VCaP (cell line): ENCODE measurements around the gene ZFHX3.

Experiments used
- H3K27ac ChIP-seq: fragments of 450-650 bp; 2 replicates; pipeline ENCODE4 v1.5.1; 2017
- TF ChIP-seq, protein P1 (sequence below): fragments of 450-650 bp; conservative IDR thresholded peaks from 2 replicates; pipeline ENCODE4 v1.5.1; 2017; ENCODE audit warnings: mild to moderate bottlenecking, moderate library complexity

The ZFHX3 gene, protein sequence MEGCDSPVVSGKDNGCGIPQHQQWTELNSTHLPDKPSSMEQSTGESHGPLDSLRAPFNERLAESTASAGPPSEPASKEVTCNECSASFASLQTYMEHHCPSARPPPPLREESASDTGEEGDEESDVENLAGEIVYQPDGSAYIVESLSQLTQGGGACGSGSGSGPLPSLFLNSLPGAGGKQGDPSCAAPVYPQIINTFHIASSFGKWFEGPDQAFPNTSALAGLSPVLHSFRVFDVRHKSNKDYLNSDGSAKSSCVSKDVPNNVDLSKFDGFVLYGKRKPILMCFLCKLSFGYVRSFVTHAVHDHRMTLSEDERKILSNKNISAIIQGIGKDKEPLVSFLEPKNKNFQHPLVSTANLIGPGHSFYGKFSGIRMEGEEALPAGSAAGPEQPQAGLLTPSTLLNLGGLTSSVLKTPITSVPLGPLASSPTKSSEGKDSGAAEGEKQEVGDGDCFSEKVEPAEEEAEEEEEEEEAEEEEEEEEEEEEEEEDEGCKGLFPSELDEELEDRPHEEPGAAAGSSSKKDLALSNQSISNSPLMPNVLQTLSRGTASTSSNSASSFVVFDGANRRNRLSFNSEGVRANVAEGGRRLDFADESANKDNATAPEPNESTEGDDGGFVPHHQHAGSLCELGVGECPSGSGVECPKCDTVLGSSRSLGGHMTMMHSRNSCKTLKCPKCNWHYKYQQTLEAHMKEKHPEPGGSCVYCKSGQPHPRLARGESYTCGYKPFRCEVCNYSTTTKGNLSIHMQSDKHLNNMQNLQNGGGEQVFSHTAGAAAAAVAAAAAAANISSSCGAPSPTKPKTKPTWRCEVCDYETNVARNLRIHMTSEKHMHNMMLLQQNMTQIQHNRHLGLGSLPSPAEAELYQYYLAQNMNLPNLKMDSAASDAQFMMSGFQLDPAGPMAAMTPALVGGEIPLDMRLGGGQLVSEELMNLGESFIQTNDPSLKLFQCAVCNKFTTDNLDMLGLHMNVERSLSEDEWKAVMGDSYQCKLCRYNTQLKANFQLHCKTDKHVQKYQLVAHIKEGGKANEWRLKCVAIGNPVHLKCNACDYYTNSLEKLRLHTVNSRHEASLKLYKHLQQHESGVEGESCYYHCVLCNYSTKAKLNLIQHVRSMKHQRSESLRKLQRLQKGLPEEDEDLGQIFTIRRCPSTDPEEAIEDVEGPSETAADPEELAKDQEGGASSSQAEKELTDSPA (N-terminal part only)

DNA sequence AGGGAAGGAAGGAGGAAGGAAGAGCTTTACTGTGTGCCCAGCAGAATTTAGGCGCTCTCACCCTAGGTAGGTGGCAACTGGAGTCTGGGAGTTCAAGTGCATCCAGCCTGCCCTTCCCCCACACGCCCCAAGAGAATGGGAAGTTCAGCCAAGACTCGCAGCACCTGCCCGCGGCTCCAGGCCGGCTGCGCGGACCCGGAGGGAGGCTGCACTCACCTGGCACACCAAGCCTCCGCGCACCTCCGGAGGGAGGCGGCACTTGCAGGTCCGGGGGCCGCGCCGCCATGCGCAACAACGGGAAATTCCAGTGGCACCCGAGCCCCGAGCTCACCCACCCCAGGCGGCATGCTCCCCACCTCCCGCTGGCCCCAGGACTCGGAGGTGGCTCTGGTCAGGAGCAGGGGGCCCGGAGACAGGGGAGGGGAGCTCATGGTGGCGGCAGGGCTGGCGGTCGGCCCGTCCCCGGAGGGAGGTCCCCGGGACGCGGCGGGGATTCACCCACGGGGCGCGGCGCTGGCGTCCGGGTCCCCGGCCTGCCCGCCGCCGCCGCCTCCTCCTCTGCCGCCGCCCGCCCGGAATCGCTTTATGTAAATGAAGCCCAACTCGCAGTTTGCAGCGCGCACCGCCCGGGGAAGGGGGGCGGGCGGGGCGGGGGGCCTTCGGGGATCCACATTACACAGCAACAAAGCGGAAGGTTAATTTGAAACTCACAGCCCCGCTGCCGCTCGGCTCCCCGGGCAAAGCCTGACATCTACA lies at the start of gene ZFHX3:
TSS of gene ZFHX3 (minus strand) at position 593 of the 756 bp plus-strand sequence. CDS start 87,983 bp downstream, outside the sequence.
- TF ChIP-seq, protein P1, sequence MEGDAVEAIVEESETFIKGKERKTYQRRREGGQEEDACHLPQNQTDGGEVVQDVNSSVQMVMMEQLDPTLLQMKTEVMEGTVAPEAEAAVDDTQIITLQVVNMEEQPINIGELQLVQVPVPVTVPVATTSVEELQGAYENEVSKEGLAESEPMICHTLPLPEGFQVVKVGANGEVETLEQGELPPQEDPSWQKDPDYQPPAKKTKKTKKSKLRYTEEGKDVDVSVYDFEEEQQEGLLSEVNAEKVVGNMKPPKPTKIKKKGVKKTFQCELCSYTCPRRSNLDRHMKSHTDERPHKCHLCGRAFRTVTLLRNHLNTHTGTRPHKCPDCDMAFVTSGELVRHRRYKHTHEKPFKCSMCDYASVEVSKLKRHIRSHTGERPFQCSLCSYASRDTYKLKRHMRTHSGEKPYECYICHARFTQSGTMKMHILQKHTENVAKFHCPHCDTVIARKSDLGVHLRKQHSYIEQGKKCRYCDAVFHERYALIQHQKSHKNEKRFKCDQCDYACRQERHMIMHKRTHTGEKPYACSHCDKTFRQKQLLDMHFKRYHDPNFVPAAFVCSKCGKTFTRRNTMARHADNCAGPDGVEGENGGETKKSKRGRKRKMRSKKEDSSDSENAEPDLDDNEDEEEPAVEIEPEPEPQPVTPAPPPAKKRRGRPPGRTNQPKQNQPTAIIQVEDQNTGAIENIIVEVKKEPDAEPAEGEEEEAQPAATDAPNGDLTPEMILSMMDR: 0 out of 2 replicates have a peak, but pooled peaks have one; percentile 17
- peak within 1 kb of the TSS; percentile 97 for H3K27ac ChIP-seq

DNA sequence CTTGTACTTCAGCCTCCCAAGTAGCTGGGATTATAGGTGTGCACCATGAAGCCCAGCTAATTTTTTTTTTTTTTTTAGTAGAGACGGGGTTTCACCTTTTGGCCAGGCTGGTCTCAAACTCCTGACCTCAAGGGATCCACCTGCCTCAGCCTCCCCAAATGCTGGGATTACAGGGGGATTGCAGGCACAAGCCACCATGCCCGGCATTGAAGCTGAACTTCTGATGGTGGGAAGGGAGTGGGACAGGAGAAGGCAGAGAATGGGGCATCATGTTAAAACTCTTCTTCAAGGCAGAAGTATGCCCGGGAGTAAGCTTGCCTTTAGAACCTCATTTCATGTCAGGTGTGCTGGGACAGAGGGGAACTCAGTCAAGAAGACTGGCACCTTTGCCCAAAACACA lies 48.6 kb upstream of the ZFHX3 start:
- peak overlapping the region; percentile 48 for H3K27ac ChIP-seq
- TF ChIP-seq, protein P1: no peak

DNA sequence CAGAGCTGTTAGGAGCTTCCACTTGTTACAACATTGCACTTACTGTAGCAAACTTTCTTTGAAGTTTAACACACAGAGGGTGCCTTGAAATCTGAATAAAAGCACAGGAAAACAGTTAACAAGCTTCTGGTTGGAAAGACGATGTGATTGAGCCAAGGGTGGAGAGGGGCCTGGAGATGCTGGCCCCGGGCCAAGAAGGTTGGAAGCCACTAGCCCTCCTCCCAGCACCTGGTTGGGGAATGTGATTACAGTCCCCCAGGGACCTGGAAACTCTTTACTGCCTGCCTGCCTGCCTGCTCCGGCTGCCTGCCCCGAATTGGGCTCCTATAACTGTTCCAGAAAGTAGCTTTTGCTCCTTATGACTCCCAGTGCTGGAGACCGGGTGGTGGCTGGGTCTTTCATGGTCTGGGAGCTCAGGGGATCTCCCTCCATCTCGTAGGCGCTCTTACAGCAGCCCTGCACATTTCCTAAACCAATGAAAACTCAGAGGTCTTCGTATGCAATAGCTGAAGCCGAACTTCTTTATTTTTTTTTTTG lies 48.0 kb upstream of the ZFHX3 start:
- TF ChIP-seq, protein P1: no peak
- peak overlapping the region; percentile 48 for H3K27ac ChIP-seq

DNA sequence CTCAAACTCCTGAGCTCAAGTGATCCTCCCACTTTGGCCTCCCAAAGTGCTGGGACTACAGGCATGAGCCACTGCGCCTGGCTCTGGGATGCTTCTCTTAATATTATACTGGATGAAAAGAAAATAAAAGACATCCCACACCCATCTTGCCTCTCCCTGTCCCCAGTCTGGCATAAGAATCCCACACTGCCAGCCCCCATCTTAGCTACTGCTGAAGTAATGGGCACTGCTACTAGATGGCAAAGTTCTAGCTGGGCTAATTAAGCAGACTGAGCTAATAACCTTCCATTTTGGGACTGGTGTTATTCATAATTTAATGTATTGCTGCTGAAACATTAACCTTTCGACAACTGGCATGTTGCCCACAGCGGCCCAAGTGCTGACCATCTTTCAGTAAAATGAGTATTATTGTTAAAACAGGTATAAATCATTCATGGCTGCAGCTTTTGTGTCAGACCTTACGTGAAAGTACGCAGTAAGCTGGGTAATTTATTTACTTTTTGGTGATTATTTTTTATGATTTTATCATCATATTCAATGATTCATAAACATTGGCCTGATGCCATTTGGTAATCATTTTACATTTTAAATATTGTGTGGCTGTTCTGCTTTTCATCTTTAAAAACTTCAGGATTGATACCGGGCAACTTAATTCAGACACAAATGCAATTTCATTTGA lies 47.4 kb upstream of the ZFHX3 start:
- TF ChIP-seq, protein P1: no peak
- peak overlapping the region; percentile 48 for H3K27ac ChIP-seq

DNA sequence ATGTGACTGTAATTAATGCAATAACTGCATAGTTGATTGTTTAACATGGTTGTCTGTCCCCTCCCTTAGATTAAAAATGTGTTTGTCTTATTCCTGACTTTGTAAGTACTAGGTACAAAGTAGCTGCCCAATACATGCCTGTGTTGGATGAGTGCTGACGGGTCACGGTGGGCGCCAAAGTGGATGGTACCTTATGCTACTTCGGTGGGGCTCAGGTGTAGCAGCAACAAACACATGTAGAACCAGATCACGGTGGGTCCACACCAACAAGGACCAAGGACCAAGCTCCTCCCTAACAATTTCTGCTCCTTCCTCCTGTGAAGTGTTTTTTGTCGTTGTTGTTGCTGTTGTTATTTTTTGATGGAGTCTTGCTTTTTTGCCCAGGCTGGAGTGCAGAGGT lies 46.4 kb upstream of the ZFHX3 start:
- TF ChIP-seq, protein P1: no peak
- H3K27ac ChIP-seq: no peak overlapping the region; the same call in 1 of the 2 replicates
